HepG2 (cell line): ENCODE measurements around the gene KDM3A.

Experiments
- CERS6 ChIP-seq: sonication (generic); formaldehyde crosslinking; IDR thresholded peaks from 2 replicates; pipeline ENCODE4 v1.5.0; 2020; ENCODE audit warnings: missing genetic modification reagents
- CTCF ChIP-seq: sonication (generic); formaldehyde crosslinking; IDR thresholded peaks from 2 replicates; pipeline ENCODE4 v1.5.0; 2020; ENCODE audit warnings: mild to moderate bottlenecking, missing genetic modification reagents, moderate library complexity
- FIP1L1 ChIP-seq: fragments of 200-400 bp; formaldehyde crosslinking; IDR thresholded peaks from 2 replicates; pipeline ENCODE4 v1.6.1; 2018; ENCODE audit warnings: low read depth, mild to moderate bottlenecking, low read length, moderate library complexity, borderline replicate concordance; ENCODE audit not compliant: insufficient read depth
- MED8 ChIP-seq: sonication (generic); formaldehyde crosslinking; IDR thresholded peaks from 2 replicates; pipeline ENCODE4 v1.8.1; 2023; ENCODE audit warnings: mild to moderate bottlenecking, missing genetic modification reagents; ENCODE audit not compliant: insufficient replicate concordance
- MYC ChIP-seq: sonication (generic); formaldehyde crosslinking; IDR thresholded peaks from 2 replicates; pipeline ENCODE4 v1.9.0; 2021; ENCODE audit warnings: missing genetic modification reagents, borderline replicate concordance
- NFE2L1 ChIP-seq: sonication (generic); formaldehyde crosslinking; IDR thresholded peaks from 2 replicates; pipeline ENCODE4 v1.4.0; 2020; ENCODE audit warnings: missing genetic modification reagents, mild to moderate bottlenecking, borderline replicate concordance
- REST ChIP-seq, 2 experiments: IDR thresholded peaks; 2 replicates each; pipeline ENCODE4 v1.6.1; 2011 to 2012; ENCODE audit warnings: low read length in 2 of 2, borderline replicate concordance in 1 of 2, low read depth in 1 of 2, mild to moderate bottlenecking in 1 of 2, moderate library complexity in 1 of 2
- TAF1 ChIP-seq: sonication (generic); formaldehyde crosslinking; IDR thresholded peaks from 2 replicates; pipeline ENCODE4 v1.4.0; 2020; ENCODE audit warnings: missing genetic modification reagents
- ZNF121 ChIP-seq: sonication (generic); formaldehyde crosslinking; IDR thresholded peaks from 2 replicates; pipeline ENCODE4 v1.5.0; 2020; ENCODE audit warnings: mild to moderate bottlenecking, missing genetic modification reagents
- ZNF441 ChIP-seq: sonication (generic); formaldehyde crosslinking; IDR thresholded peaks from 2 replicates; pipeline ENCODE4 v1.7.0; 2021; ENCODE audit warnings: missing genetic modification reagents, borderline replicate concordance
- ZNF567 ChIP-seq: sonication (generic); formaldehyde crosslinking; IDR thresholded peaks from 2 replicates; pipeline ENCODE4 v1.8.1; 2023; ENCODE audit warnings: mild to moderate bottlenecking, missing genetic modification reagents, borderline replicate concordance
- ZSCAN12 ChIP-seq: sonication (generic); formaldehyde crosslinking; IDR thresholded peaks from 2 replicates; pipeline ENCODE4 v1.9.0; 2021; ENCODE audit warnings: mild to moderate bottlenecking, missing genetic modification reagents
- TF ChIP-seq, protein P1 (sequence below): sonication (generic); formaldehyde crosslinking; IDR thresholded peaks from 2 replicates; pipeline ENCODE4 v1.9.0; 2022; ENCODE audit warnings: missing genetic modification reagents, mild to moderate bottlenecking, borderline replicate concordance

- no peak for TF ChIP-seq MED8 (CRISPR knock-in tag)
- TF ChIP-seq FIP1L1, result no peak
- TF ChIP-seq ZSCAN12, result no peak
- no peak for TF ChIP-seq CTCF (CRISPR knock-in tag)
- no peak for TF ChIP-seq CERS6
- TF ChIP-seq REST (IDR thresholded peaks at IDR 0.05; ENCODE audit: borderline replicate concordance in 1 of 2, low read depth in 1 of 2, low read length in 2 of 2), result no peak
- no peak for TF ChIP-seq MYC (CRISPR knock-in tag)
- no peak for TF ChIP-seq ZNF441 (CRISPR knock-in tag)
- TF ChIP-seq ZNF121, result no peak
- no peak for TF ChIP-seq ZNF567 (CRISPR knock-in tag)
- TF ChIP-seq NFE2L1 (CRISPR knock-in tag), result no peak
- no peak for TF ChIP-seq TAF1 (CRISPR knock-in tag)
- TF ChIP-seq, protein P1, sequence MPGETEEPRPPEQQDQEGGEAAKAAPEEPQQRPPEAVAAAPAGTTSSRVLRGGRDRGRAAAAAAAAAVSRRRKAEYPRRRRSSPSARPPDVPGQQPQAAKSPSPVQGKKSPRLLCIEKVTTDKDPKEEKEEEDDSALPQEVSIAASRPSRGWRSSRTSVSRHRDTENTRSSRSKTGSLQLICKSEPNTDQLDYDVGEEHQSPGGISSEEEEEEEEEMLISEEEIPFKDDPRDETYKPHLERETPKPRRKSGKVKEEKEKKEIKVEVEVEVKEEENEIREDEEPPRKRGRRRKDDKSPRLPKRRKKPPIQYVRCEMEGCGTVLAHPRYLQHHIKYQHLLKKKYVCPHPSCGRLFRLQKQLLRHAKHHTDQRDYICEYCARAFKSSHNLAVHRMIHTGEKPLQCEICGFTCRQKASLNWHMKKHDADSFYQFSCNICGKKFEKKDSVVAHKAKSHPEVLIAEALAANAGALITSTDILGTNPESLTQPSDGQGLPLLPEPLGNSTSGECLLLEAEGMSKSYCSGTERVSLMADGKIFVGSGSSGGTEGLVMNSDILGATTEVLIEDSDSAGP (CRISPR knock-in tag), result no peak
Measured at GRCh38 chr2:86500325-86501083, 59.3 kb downstream of the KDM3A start.
